ENCODE measurements around the gene KCTD11. TPM values are rescaled to one million over a fixed set of nuclear protein-coding genes. Genes with fewer than 3 reads are reported as not detected.
A peak's percentile ranks its signal among the peaks of the same experiment; 100 is the strongest.
"Not testable (repeated sequence)": the region's sequence is repeated elsewhere in the genome, so short reads cannot be mapped to it uniquely, and the experiment has no call there.

KCTD11 gene
- total RNA-seq, 1 donor from 2014 or later = 8.0 TPM

DNA sequence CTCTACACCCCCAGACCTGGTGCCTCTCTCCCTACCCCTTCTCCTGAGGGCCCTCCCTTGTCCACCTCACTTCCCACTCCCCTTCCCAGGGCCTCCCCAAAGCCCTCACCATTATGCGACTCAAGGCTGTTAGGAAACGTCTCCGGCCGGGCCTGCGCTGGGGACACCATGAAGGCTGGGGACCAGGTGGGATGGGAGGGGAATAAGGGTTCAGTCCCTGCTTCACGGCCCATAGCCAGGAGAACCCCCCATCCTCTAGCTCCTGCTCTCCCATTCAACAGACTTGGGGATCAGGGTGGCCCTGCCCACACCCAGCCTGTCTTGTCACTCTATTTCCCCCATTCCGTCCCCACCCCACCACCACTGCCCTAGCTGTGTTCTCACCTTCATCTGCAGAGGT is 24.9 kb upstream of the KCTD11 start:
- DNase-seq (ENCODE audit: low spot score) = no peak
- no peak overlapping the region for H3K27ac Mint-ChIP-seq
- no peak overlapping the region for H3K4me3 Mint-ChIP-seq (ENCODE audit: low read depth)
- no peaks in the 10 kb centered on the region for H3K27me3 Mint-ChIP-seq (ENCODE audit: low read depth)
- H3K9me3 Mint-ChIP-seq = no peaks in the 10 kb centered on the region
- H3K4me1 Mint-ChIP-seq (ENCODE audit: low read depth) = peaks cover 14% of the 10 kb centered on the region
- intact Hi-C loops (cut with micrococcal nuclease) = no loop called here
- peaks cover 35% of the 10 kb centered on the region for H3K36me3 Mint-ChIP-seq (ENCODE audit: low read depth)

GRCh38 chr17:7327501-7327900 is 24.5 kb upstream of the KCTD11 start:
- H3K9me3 Mint-ChIP-seq = no peaks in the 10 kb centered on the region
- H3K4me3 Mint-ChIP-seq (ENCODE audit: low read depth) = peak overlapping the region; percentile 58
- DNase-seq (ENCODE audit: low spot score) = no peak

GRCh38 chr17:7328009-7328408 is 24.0 kb upstream of the KCTD11 start:
- Mint-ChIP-seq H3K4me1 (ENCODE audit: low read depth) (peaks cover 22% of the 10 kb centered on the region), H3K27ac (peak overlapping the region; percentile 10), H3K27me3 (ENCODE audit: low read depth) (no peaks in the 10 kb centered on the region), H3K9me3 (no peaks in the 10 kb centered on the region), H3K4me3 (ENCODE audit: low read depth) (peak overlapping the region; percentile 90), H3K36me3 (ENCODE audit: low read depth) (peaks cover 25% of the 10 kb centered on the region)
- intact Hi-C loops (cut with micrococcal nuclease) = no loop called here
- DNase-seq (ENCODE audit: low spot score) = no peak

More at GRCh38 chr17:7327501-7327900, 24.5 kb upstream of the KCTD11 start:
- Mint-ChIP-seq H3K27me3 (ENCODE audit: low read depth) (no peaks in the 10 kb centered on the region), H3K27ac (no peak overlapping the region), H3K36me3 (ENCODE audit: low read depth) (peaks cover 30% of the 10 kb centered on the region), H3K4me1 (ENCODE audit: low read depth) (peaks cover 18% of the 10 kb centered on the region)
- intact Hi-C loops (cut with micrococcal nuclease) = no loop called here

DNA sequence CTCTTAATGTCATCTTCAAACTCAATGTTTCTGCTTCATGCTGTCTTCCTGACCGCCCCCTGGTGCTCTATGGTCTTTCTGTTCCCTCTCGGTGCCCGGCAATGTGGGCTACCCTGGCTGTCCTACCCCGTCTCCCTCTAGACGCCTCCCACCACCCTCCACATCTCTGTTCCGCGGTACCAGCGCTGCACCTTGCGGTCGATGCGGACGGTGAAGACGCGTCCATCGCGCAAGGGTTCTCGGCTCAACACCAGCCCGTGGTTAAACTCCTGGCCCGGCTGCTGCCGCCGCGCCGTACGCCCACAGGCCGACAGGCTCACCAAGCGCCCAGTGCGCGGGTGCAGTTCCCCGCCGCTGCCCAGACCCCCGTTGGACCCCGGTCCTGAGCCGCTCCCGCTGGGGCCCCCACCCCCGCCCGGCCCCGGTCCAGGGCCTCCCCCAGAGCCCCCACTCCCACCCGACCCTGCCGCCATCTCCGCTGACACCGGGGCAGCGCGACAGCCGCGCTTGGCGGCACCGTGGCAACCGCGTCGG is 23.1 kb upstream of the KCTD11 start, which contains the start of gene NEURL4:
Gene NEURL4, minus strand, starts transcription at position 496 of the 534 bp plus-strand sequence. Its CDS starts 23 bp downstream, at position 473.
- no peaks in the 10 kb centered on the region for H3K9me3 Mint-ChIP-seq
- H3K36me3 Mint-ChIP-seq (ENCODE audit: low read depth) = peaks cover 17% of the 10 kb centered on the region
- H3K4me3 Mint-ChIP-seq (ENCODE audit: low read depth) = peak within 1 kb of the TSS; percentile 90
- intact Hi-C loops (cut with micrococcal nuclease) = loop anchor here (1.0 kb wide), 2 partner anchors 14 to 22 kb away; partner anchors contain the start of genes EIF5A and GPS2
- DNase-seq (ENCODE audit: low spot score) = no peak
- peaks cover 26% of the 10 kb centered on the region for H3K4me1 Mint-ChIP-seq (ENCODE audit: low read depth)
- peak within 1 kb of the TSS; percentile 95 for H3K27ac Mint-ChIP-seq
- H3K27me3 Mint-ChIP-seq (ENCODE audit: low read depth) = no peaks in the 10 kb centered on the region

GRCh38 chr17:7329374-7329996 is 22.5 kb upstream of the KCTD11 start:
- intact Hi-C loops (cut with micrococcal nuclease) = loop anchor here (1.0 kb wide), 2 partner anchors 14 to 22 kb away; partner anchors contain the start of genes EIF5A and GPS2
- H3K9me3 Mint-ChIP-seq = no peaks in the 10 kb centered on the region
- peaks cover 26% of the 10 kb centered on the region for H3K4me1 Mint-ChIP-seq (ENCODE audit: low read depth)

GRCh38 chr17:7329997-7330637 is 21.8 kb upstream of the KCTD11 start:
- peak; percentile 79 for DNase-seq (ENCODE audit: low spot score)
- Mint-ChIP-seq H3K4me3 (ENCODE audit: low read depth) (peak overlapping the region; percentile 87), H3K36me3 (ENCODE audit: low read depth) (peaks cover 9% of the 10 kb centered on the region), H3K4me1 (ENCODE audit: low read depth) (peaks cover 26% of the 10 kb centered on the region), H3K27ac (peak overlapping the region; percentile 95), H3K9me3 (no peaks in the 10 kb centered on the region), H3K27me3 (ENCODE audit: low read depth) (no peaks in the 10 kb centered on the region)
- intact Hi-C loops (cut with micrococcal nuclease) = loop anchor here (1.0 to 2.0 kb wide), 3 partner anchors 15 to 243 kb away; partner anchors contain the start of genes EIF5A and GPS2

More at GRCh38 chr17:7329374-7329996, 22.5 kb upstream of the KCTD11 start:
- Mint-ChIP-seq H3K27me3 (ENCODE audit: low read depth) (no peaks in the 10 kb centered on the region), H3K36me3 (ENCODE audit: low read depth) (peaks cover 12% of the 10 kb centered on the region), H3K4me3 (ENCODE audit: low read depth) (peak overlapping the region; percentile 87), H3K27ac (peak overlapping the region; percentile 95)
- peak; percentile 96 for DNase-seq (ENCODE audit: low spot score)

DNA sequence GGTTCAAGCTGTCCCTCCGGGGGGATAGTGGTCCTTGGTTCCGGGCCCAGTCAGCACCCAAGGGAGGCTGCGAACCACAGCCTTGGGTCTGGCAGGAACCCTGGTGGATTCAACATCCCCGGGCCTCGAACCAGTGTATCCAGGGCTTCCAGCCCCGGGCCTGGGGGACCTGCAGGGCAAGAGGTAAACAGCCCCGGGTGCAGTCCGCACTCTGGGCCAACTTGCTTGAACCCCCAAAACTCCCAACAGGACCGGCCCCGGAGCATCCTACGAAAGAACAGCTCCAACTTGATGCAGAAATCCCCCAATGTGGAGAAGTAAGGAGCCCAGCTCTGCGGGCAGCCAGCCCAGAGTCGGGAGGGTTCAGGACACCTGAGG is 21.3 kb upstream of the KCTD11 start:
- intact Hi-C loops (cut with micrococcal nuclease) = loop anchor here (2.0 kb wide), 1 partner anchor 242 kb away; no protein-coding TSS in a partner anchor
- H3K27me3 Mint-ChIP-seq (ENCODE audit: low read depth) = no peaks in the 10 kb centered on the region
- H3K27ac Mint-ChIP-seq = peak overlapping the region; percentile 95
- no peak for DNase-seq (ENCODE audit: low spot score)
- peaks cover 4% of the 10 kb centered on the region for H3K36me3 Mint-ChIP-seq (ENCODE audit: low read depth)
- H3K4me3 Mint-ChIP-seq (ENCODE audit: low read depth) = peak overlapping the region; percentile 87
- peaks cover 32% of the 10 kb centered on the region for H3K4me1 Mint-ChIP-seq (ENCODE audit: low read depth)
- H3K9me3 Mint-ChIP-seq = no peaks in the 10 kb centered on the region

GRCh38 chr17:7332111-7332510 is 19.9 kb upstream of the KCTD11 start:
- no peaks in the 10 kb centered on the region for H3K27me3 Mint-ChIP-seq (ENCODE audit: low read depth)
- peaks cover 39% of the 10 kb centered on the region for H3K4me1 Mint-ChIP-seq (ENCODE audit: low read depth)
- DNase-seq (ENCODE audit: low spot score) = no peak
- H3K9me3 Mint-ChIP-seq = no peaks in the 10 kb centered on the region
- intact Hi-C loops (cut with micrococcal nuclease) = no loop called here
- peak overlapping the region; percentile 85 for H3K27ac Mint-ChIP-seq
- H3K36me3 Mint-ChIP-seq (ENCODE audit: low read depth) = peaks cover 6% of the 10 kb centered on the region
- peak overlapping the region; percentile 66 for H3K4me3 Mint-ChIP-seq (ENCODE audit: low read depth)

- Mint-ChIP-seq H3K4me3 (ENCODE audit: low read depth) (peak overlapping the region; percentile 66), H3K27ac (peak overlapping the region; percentile 85), H3K4me1 (ENCODE audit: low read depth) (peaks cover 40% of the 10 kb centered on the region), H3K36me3 (ENCODE audit: low read depth) (peaks cover 11% of the 10 kb centered on the region)
- DNase-seq (ENCODE audit: low spot score) = peak; percentile 71
- intact Hi-C loops (cut with micrococcal nuclease); H3K27me3 Mint-ChIP-seq (ENCODE audit: low read depth); H3K9me3 Mint-ChIP-seq: not testable (repeated sequence)
Observed at GRCh38 chr17:7332600-7333069, 19.3 kb upstream of the KCTD11 start.

DNA sequence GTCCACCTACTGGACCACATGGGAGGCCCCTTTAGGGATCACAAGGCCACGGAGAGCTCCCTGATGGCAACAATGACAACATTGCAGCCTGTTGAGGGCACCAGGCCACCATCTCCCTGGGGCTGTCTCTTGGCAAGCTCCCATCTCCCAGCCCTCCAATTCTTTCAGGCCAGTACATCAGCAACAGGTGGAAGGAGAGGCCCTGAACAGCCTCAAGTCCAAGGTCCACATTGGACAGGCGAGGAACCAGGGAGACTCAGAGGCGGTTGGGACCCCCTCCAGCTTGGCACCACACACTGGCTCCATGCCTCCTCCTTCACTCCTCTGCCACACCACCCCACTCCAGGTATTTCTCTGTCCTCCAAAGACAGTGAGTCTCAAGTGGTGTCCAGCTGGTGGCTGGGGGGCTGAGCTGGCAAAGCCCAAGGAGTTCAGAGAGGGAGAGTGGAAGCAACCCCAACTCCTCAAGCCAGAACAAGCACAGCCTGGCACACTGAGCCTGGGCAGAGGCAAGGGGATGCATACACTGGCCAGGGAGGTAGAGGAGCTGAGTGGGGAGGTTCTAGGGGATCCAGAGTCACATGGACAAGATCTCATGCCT is 16.9 kb upstream of the KCTD11 start:
- H3K4me3 Mint-ChIP-seq (ENCODE audit: low read depth) = peak overlapping the region; percentile 54
- H3K36me3 Mint-ChIP-seq (ENCODE audit: low read depth) = peaks cover 26% of the 10 kb centered on the region
- no peaks in the 10 kb centered on the region for H3K27me3 Mint-ChIP-seq (ENCODE audit: low read depth)
- H3K9me3 Mint-ChIP-seq = no peaks in the 10 kb centered on the region
- peaks cover 43% of the 10 kb centered on the region for H3K4me1 Mint-ChIP-seq (ENCODE audit: low read depth)
- intact Hi-C loops (cut with micrococcal nuclease) = no loop called here
- H3K27ac Mint-ChIP-seq = no peak overlapping the region
- DNase-seq (ENCODE audit: low spot score) = no peak

DNA sequence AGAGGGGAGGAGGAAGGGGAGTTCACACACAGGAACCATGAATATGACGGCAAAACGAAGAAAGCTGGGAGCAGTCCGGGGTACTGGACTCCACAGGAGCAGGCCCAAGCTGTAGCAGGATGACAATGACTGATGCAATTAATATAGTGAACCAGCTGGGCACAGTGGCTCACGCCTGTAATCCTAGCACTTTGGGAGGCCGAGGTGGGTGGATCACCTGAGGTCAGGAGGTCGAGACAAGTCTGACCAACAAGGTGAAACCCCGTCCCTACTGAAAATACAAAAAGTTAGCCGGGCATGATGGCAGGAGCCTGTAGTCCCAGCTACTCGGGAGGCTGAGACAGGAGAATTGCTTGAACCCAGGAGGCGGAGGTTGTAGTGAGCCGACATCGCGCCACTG is 16.2 kb upstream of the KCTD11 start:
- peaks cover 31% of the 10 kb centered on the region for H3K36me3 Mint-ChIP-seq (ENCODE audit: low read depth)
- H3K27me3 Mint-ChIP-seq (ENCODE audit: low read depth); DNase-seq (ENCODE audit: low spot score); H3K9me3 Mint-ChIP-seq: not testable (repeated sequence)
- H3K4me3 Mint-ChIP-seq (ENCODE audit: low read depth) = peak overlapping the region; percentile 92
- intact Hi-C loops (cut with micrococcal nuclease) = loop anchor here (2.0 kb wide), 1 partner anchor 15 kb away; no protein-coding TSS in a partner anchor
- H3K4me1 Mint-ChIP-seq (ENCODE audit: low read depth) = peaks cover 40% of the 10 kb centered on the region
- peak overlapping the region; percentile 89 for H3K27ac Mint-ChIP-seq

Measured in activated T-helper 2 cell treated with anti-CD3 and anti-CD28 coated beads, Interferon-gamma antibody, Interleukin-2, Interleukin-4, amounts not matched to agents 10 μg/mL and 5 μg/mL and 100 μg/mL, durations not matched to agents 14 hours and 24 hours and 36 hours (primary cell).